PC-3 (cell line): ENCODE data around the gene TYK2.

ENCODE experiments used
- EZH2phosphoT487 ChIP-seq: fragments of 300-600 bp; sonication (generic); IDR thresholded peaks from 2 replicates; pipeline ENCODE4 v1.6.1; 2018; ENCODE audit warnings: mild to moderate bottlenecking, antibody characterized with exemption, low read length, borderline replicate concordance
- TF ChIP-seq, protein P1 (sequence below): fragments of 300-600 bp; sonication (generic); conservative IDR thresholded peaks from 2 replicates; pipeline ENCODE4 v1.5.1; 2017; ENCODE audit warnings: antibody characterized with exemption, low read depth, mild to moderate bottlenecking, low read length

DNA sequence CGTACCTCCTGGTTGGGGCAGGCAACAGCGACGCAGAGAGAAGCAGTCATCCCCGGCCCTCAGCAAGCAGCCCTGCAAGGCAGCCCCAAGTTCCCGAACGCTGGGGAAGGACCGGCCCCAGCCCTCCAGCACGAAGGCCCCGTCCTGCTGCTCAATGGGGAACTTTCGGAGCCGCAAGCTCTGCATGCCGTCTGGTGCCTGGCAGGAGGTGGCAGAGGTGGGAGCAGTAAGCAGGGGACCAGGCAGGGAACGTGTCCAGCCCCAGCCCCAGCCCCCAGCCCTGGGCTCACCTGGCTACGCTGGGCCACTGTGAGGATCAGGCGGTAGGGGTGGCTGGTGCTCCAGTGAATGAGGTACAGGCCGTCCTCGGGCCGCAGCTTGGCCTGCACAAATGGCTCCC, 18.1 kb downstream of the TYK2 start:
- TF ChIP-seq, protein P1, sequence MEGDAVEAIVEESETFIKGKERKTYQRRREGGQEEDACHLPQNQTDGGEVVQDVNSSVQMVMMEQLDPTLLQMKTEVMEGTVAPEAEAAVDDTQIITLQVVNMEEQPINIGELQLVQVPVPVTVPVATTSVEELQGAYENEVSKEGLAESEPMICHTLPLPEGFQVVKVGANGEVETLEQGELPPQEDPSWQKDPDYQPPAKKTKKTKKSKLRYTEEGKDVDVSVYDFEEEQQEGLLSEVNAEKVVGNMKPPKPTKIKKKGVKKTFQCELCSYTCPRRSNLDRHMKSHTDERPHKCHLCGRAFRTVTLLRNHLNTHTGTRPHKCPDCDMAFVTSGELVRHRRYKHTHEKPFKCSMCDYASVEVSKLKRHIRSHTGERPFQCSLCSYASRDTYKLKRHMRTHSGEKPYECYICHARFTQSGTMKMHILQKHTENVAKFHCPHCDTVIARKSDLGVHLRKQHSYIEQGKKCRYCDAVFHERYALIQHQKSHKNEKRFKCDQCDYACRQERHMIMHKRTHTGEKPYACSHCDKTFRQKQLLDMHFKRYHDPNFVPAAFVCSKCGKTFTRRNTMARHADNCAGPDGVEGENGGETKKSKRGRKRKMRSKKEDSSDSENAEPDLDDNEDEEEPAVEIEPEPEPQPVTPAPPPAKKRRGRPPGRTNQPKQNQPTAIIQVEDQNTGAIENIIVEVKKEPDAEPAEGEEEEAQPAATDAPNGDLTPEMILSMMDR = no peak
- TF ChIP-seq EZH2phosphoT487 = no peak
